Fibroblast of mammary gland (primary cell): ENCODE data around the gene NBEA.

Source experiments
- DNase-seq: peaks from one replicate; pipeline ENCODE4 v3.0.0-alpha.2; 2010; ENCODE audit warnings: low read depth
- H3K4me3 ChIP-seq: 2 replicates; pipeline ENCODE4 v1.5.1; 2011; ENCODE audit warnings: low read depth, mild to moderate bottlenecking, low read length, moderate library complexity; ENCODE audit not compliant: control insufficient read depth
- TF ChIP-seq, protein P1 (sequence below): conservative IDR thresholded peaks from 2 replicates; pipeline ENCODE4 v1.5.1; 2011; ENCODE audit warnings: low read depth, low read length, inconsistent platforms; ENCODE audit not compliant: control insufficient read depth, insufficient read depth

The NBEA gene

GRCh38 chr13:35309706-35310105 lies 367.6 kb downstream of the NBEA start:
- H3K4me3 ChIP-seq, result no peak overlapping the region
- TF ChIP-seq, protein P1, sequence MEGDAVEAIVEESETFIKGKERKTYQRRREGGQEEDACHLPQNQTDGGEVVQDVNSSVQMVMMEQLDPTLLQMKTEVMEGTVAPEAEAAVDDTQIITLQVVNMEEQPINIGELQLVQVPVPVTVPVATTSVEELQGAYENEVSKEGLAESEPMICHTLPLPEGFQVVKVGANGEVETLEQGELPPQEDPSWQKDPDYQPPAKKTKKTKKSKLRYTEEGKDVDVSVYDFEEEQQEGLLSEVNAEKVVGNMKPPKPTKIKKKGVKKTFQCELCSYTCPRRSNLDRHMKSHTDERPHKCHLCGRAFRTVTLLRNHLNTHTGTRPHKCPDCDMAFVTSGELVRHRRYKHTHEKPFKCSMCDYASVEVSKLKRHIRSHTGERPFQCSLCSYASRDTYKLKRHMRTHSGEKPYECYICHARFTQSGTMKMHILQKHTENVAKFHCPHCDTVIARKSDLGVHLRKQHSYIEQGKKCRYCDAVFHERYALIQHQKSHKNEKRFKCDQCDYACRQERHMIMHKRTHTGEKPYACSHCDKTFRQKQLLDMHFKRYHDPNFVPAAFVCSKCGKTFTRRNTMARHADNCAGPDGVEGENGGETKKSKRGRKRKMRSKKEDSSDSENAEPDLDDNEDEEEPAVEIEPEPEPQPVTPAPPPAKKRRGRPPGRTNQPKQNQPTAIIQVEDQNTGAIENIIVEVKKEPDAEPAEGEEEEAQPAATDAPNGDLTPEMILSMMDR, result no peak
- no peak for DNase-seq

DNA sequence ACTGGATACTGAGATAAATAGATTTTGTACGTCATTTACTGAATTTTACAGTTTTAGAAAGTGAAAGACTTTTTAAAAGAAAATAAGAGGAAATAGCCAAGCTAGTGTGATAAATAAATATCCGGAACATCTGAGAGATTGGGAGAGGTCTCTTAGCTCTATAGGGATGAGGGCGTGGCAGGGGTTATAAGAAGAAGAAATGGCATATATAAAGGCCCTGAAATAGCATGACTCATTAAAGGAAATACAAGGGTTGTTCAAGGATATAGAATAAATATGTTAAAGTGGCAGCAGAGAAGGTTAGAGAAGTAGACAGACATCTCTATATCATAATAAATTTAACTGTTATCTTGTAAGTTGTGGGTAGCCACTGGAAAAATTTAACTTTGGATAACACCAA lies 390.1 kb downstream of the NBEA start:
- DNase-seq, result no peak
- TF ChIP-seq, protein P1, result no peak
- no peak overlapping the region for H3K4me3 ChIP-seq

DNA sequence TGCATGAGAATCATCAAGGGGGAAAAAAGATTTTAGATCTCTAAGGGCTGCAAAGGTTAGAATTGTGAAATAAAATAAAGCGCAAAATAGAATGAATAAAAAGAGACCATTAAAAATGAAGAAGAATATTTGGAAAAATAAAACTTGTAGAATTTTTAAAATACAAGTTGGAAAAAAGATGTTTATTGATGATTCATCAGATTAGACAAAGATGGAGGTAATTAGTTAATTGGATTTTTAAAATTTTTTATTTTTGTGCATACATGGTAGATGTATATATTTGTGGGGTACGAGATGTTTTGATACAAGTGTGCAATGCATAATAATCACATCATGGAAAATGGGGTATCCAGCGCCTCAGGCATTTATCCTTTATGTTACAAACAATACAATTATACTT lies 391.1 kb downstream of the NBEA start:
- no peak overlapping the region for H3K4me3 ChIP-seq
- no peak for DNase-seq
- TF ChIP-seq, protein P1, result no peak

DNA sequence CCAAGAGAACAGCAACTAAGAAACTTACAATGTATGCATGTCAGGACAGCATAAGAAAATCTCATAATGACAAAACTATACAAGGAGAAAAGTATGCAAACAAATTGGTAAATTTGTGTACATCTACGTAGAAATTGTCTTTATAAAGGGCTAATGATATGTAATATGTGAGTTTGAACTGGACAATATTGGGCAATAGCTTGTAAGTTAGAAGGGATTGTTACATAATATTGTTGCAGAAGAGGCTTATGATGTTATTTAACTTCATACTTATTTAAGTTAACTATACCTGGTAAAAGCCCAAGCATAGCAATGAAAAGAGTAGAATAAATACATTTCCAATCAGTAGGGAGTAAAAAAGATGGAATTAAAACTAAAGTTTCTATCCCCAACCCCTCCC lies 400.4 kb downstream of the NBEA start:
- no peak overlapping the region for H3K4me3 ChIP-seq
- DNase-seq, result no peak
- TF ChIP-seq, protein P1, result no peak

DNA sequence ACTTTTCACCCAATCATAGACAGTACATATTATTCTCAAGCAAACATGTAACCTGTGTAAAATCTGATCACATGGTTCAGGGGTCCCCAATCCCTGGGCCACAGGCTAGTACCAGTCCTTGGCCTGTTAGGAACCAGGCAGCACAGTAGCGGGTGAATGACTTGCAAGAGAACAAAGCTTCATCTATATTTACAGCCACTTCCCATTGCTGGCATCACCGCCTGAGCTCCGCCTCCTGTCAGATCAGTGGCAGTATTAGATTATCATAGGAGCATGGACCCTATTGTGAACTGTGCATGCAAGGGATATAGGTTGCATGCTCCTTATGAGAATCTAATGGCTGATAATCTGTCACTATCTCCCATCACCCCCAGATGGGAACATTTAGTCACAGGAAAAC lies 401.3 kb downstream of the NBEA start:
- H3K4me3 ChIP-seq, result no peak overlapping the region
- TF ChIP-seq, protein P1, result no peak
- DNase-seq, result no peak

GRCh38 chr13:35345992-35346391 lies 403.9 kb downstream of the NBEA start:
- DNase-seq, result no peak
- H3K4me3 ChIP-seq, result no peak overlapping the region
- TF ChIP-seq, protein P1, result no peak

- H3K4me3 ChIP-seq, result no peak overlapping the region
- TF ChIP-seq, protein P1, result no peak
- DNase-seq, result no peak
These were observed 404.4 kb downstream of the NBEA start for GRCh38 chr13:35346494-35346893.
